ENCODE results near the gene NREP.

NREP gene

GRCh38 chr5:111756581-111757354 is at the start of gene NREP:
Gene NREP (minus strand): TSS chr5:111757194. CDS start chr5:111755772, 1,422 bp downstream.
- DNase-seq (ENCODE audit: low spot score) = no peak

GRCh38 chr5:111806753-111807152 is 49.8 kb upstream of the NREP start:
- no peak for DNase-seq (ENCODE audit: low spot score)

- DNase-seq (ENCODE audit: low spot score) = no peak
These were observed 49.2 kb upstream of the NREP start for GRCh38 chr5:111806156-111806555.

GRCh38 chr5:111805071-111805470 is 48.1 kb upstream of the NREP start:
- no peak for DNase-seq (ENCODE audit: low spot score)

GRCh38 chr5:111800351-111800750 is 43.4 kb upstream of the NREP start:
- no peak for DNase-seq (ENCODE audit: low spot score)

- no peak for DNase-seq (ENCODE audit: low spot score)
These were observed 38.1 kb upstream of the NREP start for GRCh38 chr5:111795142-111795541.

GRCh38 chr5:111792471-111793058 is 35.6 kb upstream of the NREP start:
- no peak for DNase-seq (ENCODE audit: low spot score)

GRCh38 chr5:111790295-111790694 is 33.3 kb upstream of the NREP start:
- DNase-seq (ENCODE audit: low spot score) = no peak

- DNase-seq (ENCODE audit: low spot score) = no peak
These were observed 30.0 kb upstream of the NREP start for GRCh38 chr5:111787006-111787405.

GRCh38 chr5:111784491-111785181 is 27.6 kb upstream of the NREP start:
- no peak for DNase-seq (ENCODE audit: low spot score)

GRCh38 chr5:111783537-111783936 is 26.5 kb upstream of the NREP start:
- DNase-seq (ENCODE audit: low spot score) = no peak

GRCh38 chr5:111782216-111782615 is 25.2 kb upstream of the NREP start:
- no peak for DNase-seq (ENCODE audit: low spot score)

GRCh38 chr5:111781200-111781599 is 24.2 kb upstream of the NREP start:
- no peak for DNase-seq (ENCODE audit: low spot score)

- no peak for DNase-seq (ENCODE audit: low spot score)
These were observed 22.9 kb upstream of the NREP start for GRCh38 chr5:111779922-111780292.

GRCh38 chr5:111779260-111779921 is 22.4 kb upstream of the NREP start:
- DNase-seq (ENCODE audit: low spot score) = no peak

- DNase-seq (ENCODE audit: low spot score) = no peak
These were observed 20.2 kb upstream of the NREP start for GRCh38 chr5:111776913-111777781.

GRCh38 chr5:111775224-111775623 is 18.2 kb upstream of the NREP start:
- DNase-seq (ENCODE audit: low spot score) = no peak

- DNase-seq (ENCODE audit: low spot score) = no peak
These were observed 17.5 kb upstream of the NREP start for GRCh38 chr5:111774525-111774924.

GRCh38 chr5:111772456-111773122 is 15.6 kb upstream of the NREP start:
- DNase-seq (ENCODE audit: low spot score) = no peak

- no peak for DNase-seq (ENCODE audit: low spot score)
These were observed 12.5 kb upstream of the NREP start for GRCh38 chr5:111769541-111769940.

All from RKO (cell line).